Measurements from ENCODE around the gene RAD51AP1.

- no peak for TF ChIP-seq CTCF (IDR thresholded peaks at IDR 0.05)
- TF ChIP-seq POLR2A (IDR thresholded peaks at IDR 0.05), result no peak
Measured at GRCh38 chr12:4591180-4591687, 52.5 kb downstream of the RAD51AP1 start.
